ENCODE data around the gene TMEM106C. TPM values are rescaled to one million over a fixed set of nuclear protein-coding genes. Genes with fewer than 3 reads are reported as not detected.

TMEM106C gene
- total and polyA plus RNA-seq, 4 donors: 76.4 to 120 (median 102) TPM

DNA sequence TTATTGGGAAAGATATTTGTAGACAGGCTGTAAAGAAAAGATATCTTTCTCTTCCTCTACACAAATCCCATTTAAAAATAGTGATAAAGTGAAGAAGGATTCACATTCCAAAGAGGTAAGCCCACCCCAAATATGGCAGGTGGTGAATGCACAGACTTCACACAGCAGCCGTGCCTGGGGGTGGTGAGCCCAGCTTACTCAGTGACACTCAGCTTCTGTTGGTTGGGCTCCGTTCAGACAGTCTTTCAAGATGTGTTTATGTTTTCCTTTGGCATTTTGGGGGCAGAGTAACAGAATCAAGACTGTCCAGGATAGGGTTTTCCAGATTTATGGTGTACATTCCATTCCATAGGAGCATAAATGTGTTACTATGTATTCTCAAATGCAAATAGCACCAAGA, 45.0 kb downstream of the TMEM106C start:
- H3K27ac ChIP-seq (ENCODE audit: low read depth, low read length): no peak overlapping the region
- no peak for DNase-seq (ENCODE audit: low read depth in 4 of 6, low spot score in 6 of 6)
- no peak overlapping the region for H3K4me3 ChIP-seq (ENCODE audit: low read depth, low read length)
- no peaks in the 10 kb centered on the region for H3K36me3 ChIP-seq (ENCODE audit: control insufficient read depth, insufficient read depth, low read length)
- no CpG with 5 or more reads among the region's 2 CpGs for WGBS (ENCODE audit: insufficient coverage)
- H3K4me1 ChIP-seq (ENCODE audit: control insufficient read depth, insufficient read depth, low read length): peaks cover 22% of the 10 kb centered on the region
- H3K9me3 ChIP-seq (ENCODE audit: control insufficient read depth, insufficient read depth, low read length): no peaks in the 10 kb centered on the region
- H3K27me3 ChIP-seq (ENCODE audit: control insufficient read depth, insufficient read depth, low read length): peaks cover 48% of the 10 kb centered on the region

DNA sequence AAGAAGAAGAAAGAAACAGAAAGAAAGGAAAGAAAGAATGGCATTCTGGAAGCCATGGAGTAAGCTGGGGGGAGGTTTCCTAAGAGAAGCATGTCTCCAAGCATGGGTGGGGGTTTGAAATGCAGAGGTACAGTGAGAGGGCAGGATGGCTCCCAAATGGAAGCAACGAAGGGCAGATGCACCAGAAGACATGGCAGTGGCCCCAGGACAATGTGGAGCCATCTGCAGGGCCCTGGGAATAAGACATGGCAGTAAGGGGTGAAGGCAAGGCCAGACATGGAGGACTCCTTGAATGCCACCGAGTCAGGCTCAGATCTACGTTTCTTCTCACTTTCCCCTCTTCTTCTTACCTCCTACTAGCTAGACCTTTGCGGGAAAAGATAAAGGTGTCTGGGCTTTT, 45.6 kb downstream of the TMEM106C start:
- Histone ChIP-seq H3K27me3 (ENCODE audit: control insufficient read depth, insufficient read depth, low read length) (peaks cover 42% of the 10 kb centered on the region), H3K4me1 (ENCODE audit: control insufficient read depth, insufficient read depth, low read length) (peaks cover 16% of the 10 kb centered on the region), H3K27ac (ENCODE audit: low read depth, low read length) (no peak overlapping the region), H3K36me3 (ENCODE audit: control insufficient read depth, insufficient read depth, low read length) (no peaks in the 10 kb centered on the region), H3K9me3 (ENCODE audit: control insufficient read depth, insufficient read depth, low read length) (no peaks in the 10 kb centered on the region), H3K4me3 (ENCODE audit: low read depth, low read length) (no peak overlapping the region)
- no peak for DNase-seq (ENCODE audit: low read depth in 4 of 6, low spot score in 6 of 6)
- 46% methylated on average over 1 of the region's 4 CpGs for WGBS (ENCODE audit: insufficient coverage)

DNA sequence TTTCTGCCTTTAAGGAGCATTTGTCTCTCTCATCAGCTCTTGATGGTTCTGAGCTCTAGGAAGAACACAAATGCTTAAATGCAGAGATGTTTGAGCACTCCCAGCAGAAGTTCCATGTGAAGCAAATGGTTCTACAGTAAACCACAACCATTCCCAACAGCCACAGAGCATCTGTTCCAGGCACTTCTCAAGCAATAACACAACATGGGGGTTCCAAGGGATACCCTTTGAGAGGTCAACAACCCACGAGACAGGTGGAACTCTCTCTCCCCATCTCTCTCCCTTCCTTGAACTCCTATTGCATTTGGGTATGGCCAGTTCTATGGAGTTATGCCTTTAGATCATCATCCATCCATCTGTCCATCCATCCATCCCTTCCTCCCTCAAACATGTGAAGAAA, 46.1 kb downstream of the TMEM106C start:
- no peaks in the 10 kb centered on the region for H3K9me3 ChIP-seq (ENCODE audit: control insufficient read depth, insufficient read depth, low read length)
- no peak overlapping the region for H3K27ac ChIP-seq (ENCODE audit: low read depth, low read length)
- no peak for DNase-seq (ENCODE audit: low read depth in 4 of 6, low spot score in 6 of 6)
- peaks cover 37% of the 10 kb centered on the region for H3K27me3 ChIP-seq (ENCODE audit: control insufficient read depth, insufficient read depth, low read length)
- WGBS (ENCODE audit: insufficient coverage): no CpG with 5 or more reads among the region's 1 CpG
- peaks cover 11% of the 10 kb centered on the region for H3K4me1 ChIP-seq (ENCODE audit: control insufficient read depth, insufficient read depth, low read length)
- H3K36me3 ChIP-seq (ENCODE audit: control insufficient read depth, insufficient read depth, low read length): no peaks in the 10 kb centered on the region
- H3K4me3 ChIP-seq (ENCODE audit: low read depth, low read length): no peak overlapping the region

DNA sequence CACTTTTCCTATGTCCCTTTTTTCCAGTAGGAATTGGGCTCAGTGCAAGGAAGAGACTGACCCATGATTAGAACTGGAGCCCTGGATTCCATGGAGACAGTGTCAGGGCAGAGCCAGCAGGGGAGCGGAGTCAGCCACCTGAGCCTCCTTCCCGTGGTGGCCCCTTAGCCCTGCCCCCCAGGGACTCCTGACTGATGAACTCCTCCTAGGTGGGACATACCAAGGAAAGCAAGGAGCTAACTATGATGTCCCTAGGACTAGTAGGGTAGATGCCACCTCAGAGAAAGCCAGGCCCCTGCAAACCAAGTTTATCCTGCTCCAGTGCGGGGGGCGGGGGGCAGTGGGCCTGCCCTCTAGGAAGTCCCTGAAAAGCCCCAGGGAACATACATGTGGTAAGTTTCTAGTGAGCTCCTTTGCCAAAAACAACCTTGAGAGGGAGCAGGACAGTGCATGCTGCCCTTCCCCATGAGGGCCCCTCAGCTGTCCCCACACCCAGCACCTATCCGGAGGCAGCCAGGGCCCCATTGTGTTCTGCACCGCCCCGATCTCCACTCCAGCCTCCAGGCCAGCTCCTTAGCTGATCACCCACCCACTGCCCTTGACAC, 47.1 kb downstream of the TMEM106C start:
- Histone ChIP-seq H3K27ac (ENCODE audit: low read depth, low read length) (no peak overlapping the region), H3K9me3 (ENCODE audit: control insufficient read depth, insufficient read depth, low read length) (no peaks in the 10 kb centered on the region), H3K4me3 (ENCODE audit: low read depth, low read length) (no peak overlapping the region), H3K4me1 (ENCODE audit: control insufficient read depth, insufficient read depth, low read length) (peaks cover under 1% of the 10 kb centered on the region), H3K27me3 (ENCODE audit: control insufficient read depth, insufficient read depth, low read length) (peaks cover 30% of the 10 kb centered on the region), H3K36me3 (ENCODE audit: control insufficient read depth, insufficient read depth, low read length) (no peaks in the 10 kb centered on the region)
- no peak for DNase-seq (ENCODE audit: low read depth in 4 of 6, low spot score in 6 of 6)
- WGBS (ENCODE audit: insufficient coverage): 59% methylated on average over 7 of the region's 7 CpGs

DNA sequence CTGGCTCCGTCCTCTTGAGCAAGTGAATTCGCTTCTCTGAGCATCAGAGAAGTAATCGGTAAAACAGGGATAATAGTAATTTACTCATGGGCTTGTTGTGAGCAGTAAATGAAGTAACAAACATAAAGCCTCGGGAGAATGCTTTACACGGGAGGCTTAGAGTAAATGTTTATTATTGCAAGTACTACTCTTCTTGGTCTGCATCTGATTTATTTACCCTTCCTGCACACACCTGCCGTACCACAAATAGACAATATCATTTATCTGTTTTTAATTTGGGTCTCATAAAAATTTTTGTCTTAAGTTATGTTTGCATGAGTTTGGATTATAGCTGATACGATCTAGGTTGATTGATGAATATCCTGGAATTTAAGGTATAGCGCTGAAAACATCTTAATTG, 48.7 kb downstream of the TMEM106C start:
- Histone ChIP-seq H3K4me1 (ENCODE audit: control insufficient read depth, insufficient read depth, low read length) (no peaks in the 10 kb centered on the region), H3K9me3 (ENCODE audit: control insufficient read depth, insufficient read depth, low read length) (no peaks in the 10 kb centered on the region), H3K36me3 (ENCODE audit: control insufficient read depth, insufficient read depth, low read length) (no peaks in the 10 kb centered on the region), H3K27ac (ENCODE audit: low read depth, low read length) (no peak overlapping the region), H3K4me3 (ENCODE audit: low read depth, low read length) (no peak overlapping the region), H3K27me3 (ENCODE audit: control insufficient read depth, insufficient read depth, low read length) (peaks cover 16% of the 10 kb centered on the region)
- WGBS (ENCODE audit: insufficient coverage): 50% methylated on average over 2 of the region's 8 CpGs
- peak in 1 of 6 donors; percentile 3 for DNase-seq (ENCODE audit: low read depth in 4 of 6, low spot score in 6 of 6)

DNA sequence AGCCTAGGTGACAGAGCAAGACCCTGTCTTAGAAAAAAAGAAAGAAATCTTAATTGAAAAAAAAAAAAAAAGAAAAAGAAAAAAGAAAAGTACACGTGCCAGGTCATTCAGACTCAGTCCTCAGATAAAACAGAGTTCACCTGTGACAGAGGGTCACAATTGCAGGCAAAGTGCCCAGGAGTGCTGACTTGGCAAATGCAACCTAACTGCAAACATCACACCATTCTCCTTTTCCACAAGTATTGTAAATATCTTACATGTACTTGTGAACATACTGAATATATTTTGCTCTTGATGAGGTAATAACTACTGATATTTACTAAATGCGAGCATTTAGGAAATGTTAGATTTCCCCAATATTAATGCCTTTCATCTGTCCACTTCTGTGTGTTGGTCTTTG, 49.9 kb downstream of the TMEM106C start:
- no CpG with 5 or more reads among the region's 2 CpGs for WGBS (ENCODE audit: insufficient coverage)
- H3K9me3 ChIP-seq (ENCODE audit: control insufficient read depth, insufficient read depth, low read length): no peaks in the 10 kb centered on the region
- H3K36me3 ChIP-seq (ENCODE audit: control insufficient read depth, insufficient read depth, low read length): no peaks in the 10 kb centered on the region
- H3K27me3 ChIP-seq (ENCODE audit: control insufficient read depth, insufficient read depth, low read length): peaks cover 14% of the 10 kb centered on the region
- no peak overlapping the region for H3K27ac ChIP-seq (ENCODE audit: low read depth, low read length)
- DNase-seq (ENCODE audit: low read depth in 4 of 6, low spot score in 6 of 6): no peak
- H3K4me1 ChIP-seq (ENCODE audit: control insufficient read depth, insufficient read depth, low read length): no peaks in the 10 kb centered on the region
- H3K4me3 ChIP-seq (ENCODE audit: low read depth, low read length): no peak overlapping the region

DNA sequence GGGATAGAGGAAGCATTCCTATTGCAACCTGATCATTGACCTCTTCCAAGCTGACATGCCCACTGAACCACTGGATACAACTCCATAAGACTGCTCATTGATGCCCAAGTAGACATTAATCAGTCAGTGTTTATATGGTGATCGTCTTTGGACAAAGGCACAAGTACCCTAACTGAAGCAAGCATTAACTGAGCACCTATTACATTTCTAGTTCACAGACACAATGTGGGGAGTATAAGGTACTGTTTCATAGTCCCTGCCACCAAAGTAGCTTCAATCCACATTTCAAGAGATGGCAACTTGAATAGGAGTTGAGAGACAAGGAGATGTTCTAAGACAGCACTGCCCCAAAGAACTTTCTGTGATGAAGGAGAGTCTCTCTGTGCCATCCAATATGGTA, 51.7 kb downstream of the TMEM106C start:
- no peaks in the 10 kb centered on the region for H3K9me3 ChIP-seq (ENCODE audit: control insufficient read depth, insufficient read depth, low read length)
- no peak for DNase-seq (ENCODE audit: low read depth in 4 of 6, low spot score in 6 of 6)
- no peak overlapping the region for H3K4me3 ChIP-seq (ENCODE audit: low read depth, low read length)
- H3K36me3 ChIP-seq (ENCODE audit: control insufficient read depth, insufficient read depth, low read length): no peaks in the 10 kb centered on the region
- H3K27ac ChIP-seq (ENCODE audit: low read depth, low read length): no peak overlapping the region
- H3K4me1 ChIP-seq (ENCODE audit: control insufficient read depth, insufficient read depth, low read length): no peaks in the 10 kb centered on the region
- peaks cover 12% of the 10 kb centered on the region for H3K27me3 ChIP-seq (ENCODE audit: control insufficient read depth, insufficient read depth, low read length)
- no CpG with 5 or more reads among the region's 1 CpG for WGBS (ENCODE audit: insufficient coverage)

DNA sequence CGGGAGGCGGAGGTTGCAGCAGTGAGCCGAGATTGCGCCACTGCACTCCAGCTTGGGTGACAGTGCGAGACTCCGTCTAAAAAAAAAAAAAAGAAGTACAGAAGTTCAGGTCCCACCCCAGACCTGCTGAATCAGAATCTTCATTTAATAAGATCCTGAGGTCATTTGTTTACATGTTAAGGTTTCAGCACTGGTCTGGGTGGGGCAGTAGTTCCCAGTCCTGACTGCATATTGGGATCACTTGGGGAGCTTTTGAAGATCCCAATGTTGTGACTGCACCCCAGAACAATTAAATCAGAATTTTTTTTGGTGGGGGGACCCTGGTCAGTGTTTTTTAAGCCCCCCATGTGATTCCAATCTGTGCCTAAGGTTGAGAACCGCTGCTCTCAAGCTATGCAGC, 52.6 kb downstream of the TMEM106C start:
- 96% methylated on average over 7 of the region's 7 CpGs for WGBS (ENCODE audit: insufficient coverage)
- peaks cover 9% of the 10 kb centered on the region for H3K27me3 ChIP-seq (ENCODE audit: control insufficient read depth, insufficient read depth, low read length)
- no peaks in the 10 kb centered on the region for H3K36me3 ChIP-seq (ENCODE audit: control insufficient read depth, insufficient read depth, low read length)
- H3K9me3 ChIP-seq (ENCODE audit: control insufficient read depth, insufficient read depth, low read length): no peaks in the 10 kb centered on the region
- H3K4me1 ChIP-seq (ENCODE audit: control insufficient read depth, insufficient read depth, low read length): no peaks in the 10 kb centered on the region
- no peak overlapping the region for H3K27ac ChIP-seq (ENCODE audit: low read depth, low read length)
- no peak for DNase-seq (ENCODE audit: low read depth in 4 of 6, low spot score in 6 of 6)
- H3K4me3 ChIP-seq (ENCODE audit: low read depth, low read length): no peak overlapping the region

DNA sequence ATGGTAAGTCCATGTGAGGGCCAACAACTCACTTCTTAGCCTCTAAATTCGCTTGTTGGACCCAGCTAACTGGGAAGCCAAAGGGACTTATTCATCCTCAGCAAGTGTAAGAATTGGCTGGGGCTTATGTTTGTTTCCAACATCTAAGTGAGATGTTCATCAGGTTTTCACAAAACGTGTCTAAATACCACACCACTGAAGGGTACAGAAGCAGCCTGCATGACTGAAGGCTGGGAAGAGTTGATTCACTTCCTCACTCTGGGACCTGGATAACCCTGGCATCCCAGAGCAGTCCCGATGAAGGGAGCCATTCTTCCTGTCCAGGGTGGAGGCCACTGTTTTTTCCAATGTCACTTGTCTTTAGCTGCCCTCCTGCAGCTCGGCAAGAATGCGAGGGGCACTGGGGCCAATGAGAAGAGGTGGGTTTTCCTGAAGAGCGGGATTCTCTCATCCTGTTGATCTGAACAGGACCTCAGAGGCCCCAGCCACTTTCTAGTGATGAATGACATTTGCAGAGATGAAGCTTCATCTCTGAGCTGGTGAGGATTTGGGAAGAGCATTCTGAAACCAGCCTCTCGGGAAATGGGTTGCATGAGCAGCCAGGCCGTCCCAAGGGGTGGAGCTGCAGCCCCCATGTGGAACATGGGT, 53.1 kb downstream of the TMEM106C start:
- Histone ChIP-seq H3K9me3 (ENCODE audit: control insufficient read depth, insufficient read depth, low read length) (no peaks in the 10 kb centered on the region), H3K4me3 (ENCODE audit: low read depth, low read length) (no peak overlapping the region), H3K4me1 (ENCODE audit: control insufficient read depth, insufficient read depth, low read length) (no peaks in the 10 kb centered on the region), H3K27me3 (ENCODE audit: control insufficient read depth, insufficient read depth, low read length) (peaks cover 12% of the 10 kb centered on the region), H3K27ac (ENCODE audit: low read depth, low read length) (no peak overlapping the region), H3K36me3 (ENCODE audit: control insufficient read depth, insufficient read depth, low read length) (no peaks in the 10 kb centered on the region)
- DNase-seq (ENCODE audit: low read depth in 4 of 6, low spot score in 6 of 6): no peak
- WGBS (ENCODE audit: insufficient coverage): 78% methylated on average over 7 of the region's 8 CpGs

DNA sequence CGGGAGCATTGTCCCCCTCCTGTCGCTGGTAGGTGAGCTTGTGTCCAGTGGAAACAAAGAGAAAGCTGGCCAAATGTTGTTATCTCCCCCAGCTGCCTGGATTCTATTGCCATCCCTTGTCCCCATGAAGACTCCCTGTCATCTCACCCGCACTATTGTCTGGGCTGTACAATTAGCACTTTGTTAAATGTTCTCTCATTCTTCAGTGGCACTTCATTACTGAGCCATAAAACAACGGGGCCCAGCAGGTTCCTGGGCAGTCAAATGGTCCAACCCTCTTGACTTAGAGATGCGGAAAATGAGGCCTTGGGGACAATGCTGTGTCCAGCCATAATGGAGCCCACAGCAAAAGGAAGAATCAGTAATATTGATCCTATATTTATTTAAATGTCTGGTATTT, 54.1 kb downstream of the TMEM106C start:
- Histone ChIP-seq H3K36me3 (ENCODE audit: control insufficient read depth, insufficient read depth, low read length) (no peaks in the 10 kb centered on the region), H3K27ac (ENCODE audit: low read depth, low read length) (no peak overlapping the region), H3K4me1 (ENCODE audit: control insufficient read depth, insufficient read depth, low read length) (no peaks in the 10 kb centered on the region), H3K4me3 (ENCODE audit: low read depth, low read length) (no peak overlapping the region), H3K27me3 (ENCODE audit: control insufficient read depth, insufficient read depth, low read length) (peaks cover 12% of the 10 kb centered on the region), H3K9me3 (ENCODE audit: control insufficient read depth, insufficient read depth, low read length) (no peaks in the 10 kb centered on the region)
- WGBS (ENCODE audit: insufficient coverage): 21% methylated on average over 4 of the region's 5 CpGs
- peak in 1 of 6 donors; percentile 20 for DNase-seq (ENCODE audit: low read depth in 4 of 6, low spot score in 6 of 6)
